Effector memory CD8-positive, alpha-beta T cell (primary cell): ENCODE data around the gene MAPKAPK3.

Experiments used
- ATAC-seq: fragments of 150-1000 bp; cut with Tn5 transposase; replicated peaks from 2 replicates; pipeline ENCODE4 v1.10.0; 2021; ENCODE audit warnings: mild to moderate bottlenecking, moderate library complexity
- DNase-seq, 3 experiments: peaks; one replicate each; pipeline ENCODE4 v3.0.0; 2021
- H3K27ac Mint-ChIP-seq, 2 donors: one replicate each; pipeline ENCODE4 v1.8.0; 2022; ENCODE audit warnings: mild to moderate bottlenecking in 2 of 2, mixed read lengths in 2 of 2, moderate library complexity in 2 of 2
- H3K27me3 Mint-ChIP-seq, 2 donors: one replicate each; pipeline ENCODE4 v1.8.0; 2022; ENCODE audit warnings: mixed read lengths in 2 of 2
- H3K36me3 Mint-ChIP-seq: one replicate; pipeline ENCODE4 v1.8.0; 2022; ENCODE audit warnings: mild to moderate bottlenecking, moderate library complexity, mixed read lengths; ENCODE audit not compliant: insufficient read depth
- H3K4me1 Mint-ChIP-seq, 2 donors: one replicate each; pipeline ENCODE4 v1.8.0; 2022; ENCODE audit warnings: low read depth in 2 of 2, mixed read lengths in 2 of 2
- H3K4me3 Mint-ChIP-seq, 2 donors: one replicate each; pipeline ENCODE4 v1.8.0; 2022; ENCODE audit warnings: mild to moderate bottlenecking in 2 of 2, mixed read lengths in 2 of 2, moderate library complexity in 2 of 2
- H3K9me3 Mint-ChIP-seq, 2 donors: one replicate each; pipeline ENCODE4 v1.8.0; 2022; ENCODE audit warnings: mixed read lengths in 2 of 2

Gene MAPKAPK3

DNA sequence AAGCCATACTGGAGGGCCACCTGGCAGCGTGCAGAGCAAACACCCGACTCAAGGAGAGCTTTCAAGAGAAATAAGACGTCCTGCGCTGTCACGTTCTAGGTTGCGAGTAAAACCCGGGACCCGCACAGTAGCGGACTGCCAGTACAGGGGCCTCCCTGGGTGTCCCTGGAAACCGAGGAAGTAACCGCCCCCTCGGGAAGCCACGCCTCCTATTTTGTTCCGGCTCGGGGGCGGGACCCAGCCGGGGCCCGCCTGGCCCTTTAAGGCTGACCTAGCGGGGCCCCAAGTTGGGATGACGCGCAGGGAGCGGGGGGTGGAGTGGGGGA lies 218 bp upstream of the MAPKAPK3 start:
- Mint-ChIP-seq H3K4me3 (peak overlapping the region; percentile 88 to 94), H3K27ac (peak overlapping the region; percentile 88 to 89), H3K9me3 (no peaks in the 10 kb centered on the region), H3K4me1 (peaks cover 60 to 66% of the 10 kb centered on the region in 2 donors), H3K36me3 (peaks cover 26% of the 10 kb centered on the region), H3K27me3 (no peaks in the 10 kb centered on the region)
- DNase-seq (peak; percentile 94 to 97 (median 94)), ATAC-seq (peak; percentile 63)

- peak overlapping the region; percentile 89 to 94 for H3K27ac Mint-ChIP-seq
- DNase-seq, result no peak
- peak overlapping the region; percentile 88 to 94 for H3K4me3 Mint-ChIP-seq
- peaks cover 54 to 59% of the 10 kb centered on the region in 2 donors for H3K4me1 Mint-ChIP-seq
- no peaks in the 10 kb centered on the region for H3K27me3 Mint-ChIP-seq
- peaks cover 24% of the 10 kb centered on the region for H3K36me3 Mint-ChIP-seq
- no peak for ATAC-seq
- no peaks in the 10 kb centered on the region for H3K9me3 Mint-ChIP-seq
Measured at GRCh38 chr3:50617911-50618481, 1.0 kb downstream of the MAPKAPK3 start.

GRCh38 chr3:50620420-50620819 lies 3.5 kb downstream of the MAPKAPK3 start:
- Mint-ChIP-seq H3K36me3 (peaks cover 24% of the 10 kb centered on the region), H3K4me3 (peak overlapping the region; percentile 50 to 94), H3K4me1 (peaks cover 64 to 68% of the 10 kb centered on the region in 2 donors), H3K27me3 (no peaks in the 10 kb centered on the region), H3K27ac (peak overlapping the region; percentile 89 to 94), H3K9me3 (no peaks in the 10 kb centered on the region)
- DNase-seq, result no peak
- ATAC-seq, result no peak

DNA sequence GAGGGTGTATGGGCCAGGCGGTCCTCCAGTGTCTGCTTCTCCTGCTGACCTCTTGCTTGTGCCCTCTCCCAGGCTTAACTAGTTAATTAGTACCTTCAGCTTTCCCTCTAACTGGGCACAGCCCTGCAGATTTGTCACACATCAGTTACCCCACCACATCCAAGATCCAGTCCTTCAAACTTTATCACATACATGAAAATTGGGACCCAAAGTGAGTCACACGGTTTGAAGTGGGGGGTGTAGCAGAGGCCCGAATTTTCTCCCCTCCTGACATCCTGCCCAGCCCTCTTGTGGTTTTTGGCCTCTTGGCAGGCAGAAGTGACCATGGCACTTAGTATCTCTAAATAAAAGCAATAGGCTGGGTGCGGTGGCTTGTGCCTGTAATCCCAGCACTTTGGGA lies 3.9 kb downstream of the MAPKAPK3 start:
- H3K27me3 Mint-ChIP-seq, result no peaks in the 10 kb centered on the region
- peaks cover 24% of the 10 kb centered on the region for H3K36me3 Mint-ChIP-seq
- peak overlapping the region; percentile 89 to 94 for H3K27ac Mint-ChIP-seq
- peak overlapping the region; percentile 50 to 94 for H3K4me3 Mint-ChIP-seq
- ATAC-seq (no peak), DNase-seq (no peak)
- H3K9me3 Mint-ChIP-seq, result no peaks in the 10 kb centered on the region
- peaks cover 62 to 68% of the 10 kb centered on the region in 2 donors for H3K4me1 Mint-ChIP-seq

DNA sequence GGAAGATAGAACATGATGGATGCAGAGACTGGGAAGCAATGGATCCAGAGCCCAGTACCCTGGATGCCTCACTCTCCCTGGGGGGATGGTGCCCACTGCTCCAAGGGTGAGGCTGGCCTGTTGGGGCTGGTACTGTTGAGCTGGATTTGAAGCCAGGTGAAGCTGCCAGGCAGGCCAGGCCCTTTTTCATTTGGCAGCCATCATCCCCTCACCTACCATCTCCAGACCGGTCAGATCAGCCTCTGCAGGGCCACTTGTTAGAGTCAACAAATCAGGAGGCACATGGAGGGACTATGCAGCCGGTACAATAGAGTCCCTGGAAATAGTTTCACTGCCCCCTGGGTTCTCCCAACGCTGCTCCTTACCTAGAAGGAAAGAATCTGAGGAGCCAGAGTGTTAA lies 5.9 kb downstream of the MAPKAPK3 start:
- Mint-ChIP-seq H3K4me3 (peak overlapping the region; percentile 60 to 67), H3K27me3 (no peaks in the 10 kb centered on the region), H3K9me3 (no peaks in the 10 kb centered on the region), H3K27ac (peak overlapping the region; percentile 78 to 91), H3K4me1 (peaks cover 67 to 70% of the 10 kb centered on the region in 2 donors), H3K36me3 (peaks cover 18% of the 10 kb centered on the region)
- no peak for DNase-seq
- ATAC-seq, result no peak

- peak overlapping the region; percentile 60 to 67 for H3K4me3 Mint-ChIP-seq
- peaks cover 60 to 69% of the 10 kb centered on the region in 2 donors for H3K4me1 Mint-ChIP-seq
- DNase-seq (peak in 2 of 3 experiments; percentile 10 to 23), ATAC-seq (peak; percentile 69)
- H3K9me3 Mint-ChIP-seq, result no peaks in the 10 kb centered on the region
- H3K27me3 Mint-ChIP-seq, result no peaks in the 10 kb centered on the region
- H3K27ac Mint-ChIP-seq, result peak overlapping the region; percentile 78 to 91
- H3K36me3 Mint-ChIP-seq, result peaks cover 23% of the 10 kb centered on the region
Measured at GRCh38 chr3:50623840-50624474, 7.0 kb downstream of the MAPKAPK3 start.

DNA sequence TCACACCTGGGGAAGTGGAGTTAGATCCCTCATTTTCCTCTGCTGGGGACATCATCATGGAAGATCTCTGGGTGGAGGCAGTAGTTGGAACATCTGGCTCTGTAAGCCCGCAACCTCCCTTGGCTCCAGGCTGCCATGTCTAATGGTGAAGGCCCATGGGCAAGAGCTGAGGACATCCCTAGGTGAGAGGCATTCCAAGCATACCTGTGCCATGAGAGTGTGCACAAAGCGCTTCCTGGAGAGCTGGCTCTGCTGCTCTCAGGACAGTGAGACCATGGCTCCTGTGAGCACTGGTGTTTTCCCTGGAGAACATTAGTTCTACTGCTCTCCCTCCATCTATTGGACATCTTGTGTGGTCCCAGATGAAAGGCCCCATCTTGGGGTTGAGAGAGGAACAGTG lies 7.7 kb downstream of the MAPKAPK3 start:
- Mint-ChIP-seq H3K9me3 (no peaks in the 10 kb centered on the region), H3K4me1 (peaks cover 56 to 66% of the 10 kb centered on the region in 2 donors), H3K27ac (peak overlapping the region; percentile 78 to 91), H3K27me3 (no peaks in the 10 kb centered on the region), H3K4me3 (peak overlapping the region; percentile 60 to 67), H3K36me3 (peaks cover 23% of the 10 kb centered on the region)
- ATAC-seq (no peak), DNase-seq (no peak)

- H3K27ac Mint-ChIP-seq, result peak overlapping the region in 1 of 2 donors; percentile 68
Measured at GRCh38 chr3:50625231-50626182, 8.6 kb downstream of the MAPKAPK3 start.

GRCh38 chr3:50626401-50626800 lies 9.4 kb downstream of the MAPKAPK3 start:
- Mint-ChIP-seq H3K36me3 (peaks cover 17% of the 10 kb centered on the region), H3K4me1 (peaks cover 57 to 69% of the 10 kb centered on the region in 2 donors), H3K27ac (peak overlapping the region in 1 of 2 donors; percentile 86), H3K4me3 (peak overlapping the region in 1 of 2 donors; percentile 51), H3K27me3 (no peaks in the 10 kb centered on the region), H3K9me3 (no peaks in the 10 kb centered on the region)
- ATAC-seq (no peak), DNase-seq (no peak)

More at GRCh38 chr3:50625231-50626182, 8.6 kb downstream of the MAPKAPK3 start:
- no peak for DNase-seq
- peaks cover 18% of the 10 kb centered on the region for H3K36me3 Mint-ChIP-seq
- H3K9me3 Mint-ChIP-seq, result no peaks in the 10 kb centered on the region
- peak overlapping the region; percentile 21 to 29 for H3K4me3 Mint-ChIP-seq
- H3K4me1 Mint-ChIP-seq, result peaks cover 55 to 66% of the 10 kb centered on the region in 2 donors
- H3K27me3 Mint-ChIP-seq, result no peaks in the 10 kb centered on the region
- no peak for ATAC-seq

DNA sequence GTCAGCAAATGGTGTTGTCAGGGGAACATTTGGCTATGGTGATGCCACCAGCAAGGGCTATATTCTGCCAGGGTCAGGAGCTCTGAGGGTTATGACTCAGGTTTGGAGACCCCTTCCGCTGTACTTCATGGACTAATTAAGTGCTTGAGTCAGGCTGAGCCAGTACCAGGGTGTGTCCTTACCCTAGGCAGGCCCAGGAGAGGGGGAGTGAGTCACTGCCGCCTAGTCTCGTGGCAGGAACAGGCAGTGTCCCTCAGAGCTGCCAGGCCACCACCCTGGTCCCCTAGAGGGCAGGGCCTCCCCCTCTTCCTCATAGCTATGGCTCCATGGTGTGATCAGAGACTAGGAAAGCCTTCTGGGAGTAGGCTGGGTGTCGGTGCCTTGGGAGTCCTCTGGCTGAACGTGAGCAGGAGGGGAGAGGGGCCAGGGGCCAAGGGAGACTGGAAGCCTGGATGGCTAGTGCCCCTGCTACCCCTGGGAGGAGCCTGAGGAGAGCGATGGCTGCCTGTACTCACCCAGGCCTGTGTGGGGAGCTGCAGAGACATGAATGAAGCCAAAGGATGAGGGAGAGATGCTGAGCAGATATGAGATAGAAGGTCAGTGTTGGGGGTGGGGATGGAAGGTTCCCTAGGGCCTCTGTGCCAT lies 10.6 kb downstream of the MAPKAPK3 start:
- H3K27ac Mint-ChIP-seq, result peak overlapping the region; percentile 64 to 86
- H3K36me3 Mint-ChIP-seq, result peaks cover 14% of the 10 kb centered on the region
- ATAC-seq (peak; percentile 31), DNase-seq (no peak)
- H3K4me1 Mint-ChIP-seq, result peaks cover 69 to 75% of the 10 kb centered on the region in 2 donors
- no peaks in the 10 kb centered on the region for H3K9me3 Mint-ChIP-seq
- H3K27me3 Mint-ChIP-seq, result no peaks in the 10 kb centered on the region
- H3K4me3 Mint-ChIP-seq, result peak overlapping the region in 1 of 2 donors; percentile 59

DNA sequence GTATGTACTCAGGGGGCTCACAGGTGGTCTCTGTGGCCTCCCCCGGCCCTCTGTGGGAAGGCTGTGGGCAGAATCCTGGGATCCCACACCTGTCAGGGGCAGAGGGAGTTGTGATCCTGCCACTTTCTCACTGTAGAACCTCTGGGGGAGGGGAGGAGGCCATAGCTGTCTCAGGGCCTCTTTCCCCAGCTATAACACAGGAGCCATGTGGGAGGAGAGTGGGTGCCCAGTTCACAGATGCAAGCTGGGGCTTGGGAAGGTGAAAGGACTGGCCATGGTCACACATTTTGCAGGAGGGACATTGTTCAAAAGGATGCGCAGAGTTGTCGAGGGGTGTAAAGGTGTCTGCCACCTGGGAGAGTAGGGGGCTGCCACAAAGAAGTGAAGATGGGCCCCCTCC lies 11.7 kb downstream of the MAPKAPK3 start:
- no peaks in the 10 kb centered on the region for H3K9me3 Mint-ChIP-seq
- ATAC-seq (no peak), DNase-seq (no peak)
- peaks cover 75 to 76% of the 10 kb centered on the region in 2 donors for H3K4me1 Mint-ChIP-seq
- H3K4me3 Mint-ChIP-seq, result no peak overlapping the region
- no peaks in the 10 kb centered on the region for H3K27me3 Mint-ChIP-seq
- H3K36me3 Mint-ChIP-seq, result peaks cover 13% of the 10 kb centered on the region
- peak overlapping the region; percentile 13 to 86 for H3K27ac Mint-ChIP-seq

GRCh38 chr3:50630394-50630793 lies 13.4 kb downstream of the MAPKAPK3 start:
- no peak for ATAC-seq
- H3K27ac Mint-ChIP-seq, result peak overlapping the region; percentile 91 to 94
- H3K36me3 Mint-ChIP-seq, result peaks cover 10% of the 10 kb centered on the region
- peaks cover 65 to 74% of the 10 kb centered on the region in 2 donors for H3K4me1 Mint-ChIP-seq
- no peaks in the 10 kb centered on the region for H3K27me3 Mint-ChIP-seq
- no peaks in the 10 kb centered on the region for H3K9me3 Mint-ChIP-seq
- H3K4me3 Mint-ChIP-seq, result peak overlapping the region; percentile 4 to 38
- DNase-seq, result no peak

DNA sequence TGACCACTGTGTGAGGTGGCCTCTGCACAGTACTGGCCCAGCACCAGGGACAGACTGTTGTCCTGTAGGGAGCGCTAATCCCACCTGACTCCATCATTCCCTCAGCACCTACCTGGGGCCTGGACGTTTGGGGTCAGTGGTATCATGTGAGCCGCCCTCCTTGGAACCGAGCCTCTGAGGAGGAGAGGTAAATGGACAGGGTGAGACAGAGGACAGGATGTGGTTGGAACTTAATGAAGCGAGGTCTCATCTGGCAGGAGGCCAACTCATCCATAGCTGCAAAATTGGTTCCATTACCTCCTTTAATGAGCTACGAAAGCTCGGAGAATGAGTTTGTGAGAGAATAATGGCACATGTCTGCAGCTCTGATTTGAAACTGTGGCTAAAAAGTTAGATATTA lies 13.9 kb downstream of the MAPKAPK3 start:
- H3K36me3 Mint-ChIP-seq, result peaks cover 10% of the 10 kb centered on the region
- peak overlapping the region; percentile 91 to 94 for H3K27ac Mint-ChIP-seq

More for the DNA sequence above, 13.9 kb downstream of the MAPKAPK3 start:
- H3K9me3 Mint-ChIP-seq, result no peaks in the 10 kb centered on the region
- ATAC-seq, result no peak
- peak overlapping the region; percentile 4 to 38 for H3K4me3 Mint-ChIP-seq
- no peaks in the 10 kb centered on the region for H3K27me3 Mint-ChIP-seq
- no peak for DNase-seq
- peaks cover 65 to 72% of the 10 kb centered on the region in 2 donors for H3K4me1 Mint-ChIP-seq
